Ectodermal cell (in vitro differentiated cells): Measurements from ENCODE around the gene ATCAY. TPM values are rescaled to one million over a fixed set of nuclear protein-coding genes. Genes with fewer than 3 reads are reported as not detected.

ENCODE experiments used
- H3K27ac ChIP-seq: 2 replicates; pipeline ENCODE4 v1.7.0; 2013; ENCODE audit warnings: mild to moderate bottlenecking, low read depth, low read length; ENCODE audit not compliant: insufficient read depth, poor library complexity, severe bottlenecking
- H3K27me3 ChIP-seq: 2 replicates; pipeline ENCODE4 v1.7.0; 2013; ENCODE audit warnings: mild to moderate bottlenecking, low read length; ENCODE audit not compliant: insufficient read depth, control insufficient read depth, poor library complexity, severe bottlenecking
- H3K36me3 ChIP-seq: one replicate; pipeline ENCODE4 v1.7.0; 2013; ENCODE audit warnings: low read length; ENCODE audit not compliant: control insufficient read depth, insufficient read depth
- H3K4me1 ChIP-seq: one replicate; pipeline ENCODE4 v1.7.0; 2013; ENCODE audit warnings: low read length; ENCODE audit not compliant: control insufficient read depth, insufficient read depth
- H3K4me3 ChIP-seq: 2 replicates; pipeline ENCODE4 v1.7.0; 2013; ENCODE audit warnings: low read depth, low read length, control low read depth; ENCODE audit not compliant: insufficient read depth
- H3K9me3 ChIP-seq: 2 replicates; pipeline ENCODE4 v1.7.0; 2013; ENCODE audit warnings: mild to moderate bottlenecking, low read length, moderate library complexity; ENCODE audit not compliant: control insufficient read depth
- WGBS, 2 experiments: methylation state at CpG; one replicate each; pipeline ENCODE4 v1.1.7; 2013; ENCODE audit warnings: missing lambda C conversion rate in 2 of 2; 5-methylcytosine and 5-hydroxymethylcytosine counted together
- polyA plus RNA-seq, 4 experiments: library from polyadenylated mRNA; stranded (reverse); fragments of 50-300 nt; gene quantifications; one replicate each; pipeline ENCODE4 v1.2.3, GENCODE V29; 2013

The ATCAY gene
- 22.1 TPM for polyA plus RNA-seq (2013, experiment 1 of 4)
- 22.3 TPM for polyA plus RNA-seq (2013, experiment 2 of 4)
- polyA plus RNA-seq (2013, experiment 3 of 4), result 14.1 TPM
- polyA plus RNA-seq (2013, experiment 4 of 4), result 15.8 TPM

- Histone ChIP-seq H3K4me3 (peak within 1 kb of the TSS; percentile 54), H3K4me1 (peaks cover 4% of the 10 kb centered on the region), H3K36me3 (no peaks in the 10 kb centered on the region), H3K27ac (no peak within 1 kb of the TSS), H3K27me3 (peaks cover 33% of the 10 kb centered on the region), H3K9me3 (no peaks in the 10 kb centered on the region)
- 0 to 1% methylated on average over 49 of the region's 49 CpGs for WGBS, 2 experiments
Observed at GRCh38 chr19:3880471-3881271, at the start of gene ATCAY. Gene ATCAY, plus strand, starts transcription at chr19:3880685. Its CDS starts 5,083 bp downstream, at chr19:3885768.

- H3K4me1 ChIP-seq, result no peaks in the 10 kb centered on the region
- H3K27ac ChIP-seq, result no peak overlapping the region
- H3K9me3 ChIP-seq, result no peaks in the 10 kb centered on the region
- H3K27me3 ChIP-seq, result no peaks in the 10 kb centered on the region
- H3K4me3 ChIP-seq, result no peak overlapping the region
- no peaks in the 10 kb centered on the region for H3K36me3 ChIP-seq
- 87 to 88% methylated on average over 19 of the region's 19 CpGs for WGBS, 2 experiments
Observed at GRCh38 chr19:3831601-3832000, 48.9 kb upstream of the ATCAY start.

GRCh38 chr19:3832001-3832400, 48.5 kb upstream of the ATCAY start:
- no peaks in the 10 kb centered on the region for H3K4me1 ChIP-seq
- H3K4me3 ChIP-seq, result no peak overlapping the region
- no peaks in the 10 kb centered on the region for H3K27me3 ChIP-seq
- no peaks in the 10 kb centered on the region for H3K36me3 ChIP-seq
- H3K9me3 ChIP-seq, result no peaks in the 10 kb centered on the region
- no peak overlapping the region for H3K27ac ChIP-seq
- 96 to 99% methylated on average over 6 of the region's 6 CpGs for WGBS, 2 experiments

- Histone ChIP-seq H3K36me3 (no peaks in the 10 kb centered on the region), H3K4me3 (no peak overlapping the region), H3K4me1 (no peaks in the 10 kb centered on the region), H3K27me3 (no peaks in the 10 kb centered on the region), H3K27ac (peak overlapping the region; percentile 16), H3K9me3 (no peaks in the 10 kb centered on the region)
- 85 to 86% methylated on average over 34 of the region's 34 CpGs for WGBS, 2 experiments
Observed at GRCh38 chr19:3833578-3834348, 46.7 kb upstream of the ATCAY start.

- Histone ChIP-seq H3K4me3 (no peak overlapping the region), H3K9me3 (no peaks in the 10 kb centered on the region), H3K27ac (no peak overlapping the region), H3K4me1 (no peaks in the 10 kb centered on the region), H3K36me3 (no peaks in the 10 kb centered on the region), H3K27me3 (no peaks in the 10 kb centered on the region)
- WGBS, 2 experiments, result 93% methylated on average over 35 of the region's 35 CpGs
Observed at GRCh38 chr19:3834349-3835054, 46.0 kb upstream of the ATCAY start.

GRCh38 chr19:3835055-3835435, 45.4 kb upstream of the ATCAY start:
- no peak overlapping the region for H3K27ac ChIP-seq
- H3K4me1 ChIP-seq, result no peaks in the 10 kb centered on the region
- WGBS, 2 experiments, result 95% methylated on average over 9 of the region's 9 CpGs
- H3K4me3 ChIP-seq, result no peak overlapping the region
- H3K27me3 ChIP-seq, result no peaks in the 10 kb centered on the region
- no peaks in the 10 kb centered on the region for H3K9me3 ChIP-seq
- no peaks in the 10 kb centered on the region for H3K36me3 ChIP-seq

- Histone ChIP-seq H3K4me3 (no peak overlapping the region), H3K27me3 (no peaks in the 10 kb centered on the region), H3K27ac (no peak overlapping the region), H3K4me1 (no peaks in the 10 kb centered on the region), H3K36me3 (no peaks in the 10 kb centered on the region), H3K9me3 (no peaks in the 10 kb centered on the region)
- 69 to 77% methylated on average over 5 to 6 of the region's 6 CpGs for WGBS, 2 experiments
Observed at GRCh38 chr19:3836887-3837286, 43.6 kb upstream of the ATCAY start.

- no peak overlapping the region for H3K27ac ChIP-seq
- H3K4me3 ChIP-seq, result no peak overlapping the region
- H3K9me3 ChIP-seq, result no peaks in the 10 kb centered on the region
- H3K27me3 ChIP-seq, result no peaks in the 10 kb centered on the region
- 96% methylated on average over 17 of the region's 17 CpGs for WGBS, 2 experiments
- no peaks in the 10 kb centered on the region for H3K4me1 ChIP-seq
- no peaks in the 10 kb centered on the region for H3K36me3 ChIP-seq
Observed at GRCh38 chr19:3837332-3837731, 43.2 kb upstream of the ATCAY start.

- no peaks in the 10 kb centered on the region for H3K4me1 ChIP-seq
- H3K9me3 ChIP-seq, result no peaks in the 10 kb centered on the region
- H3K27me3 ChIP-seq, result no peaks in the 10 kb centered on the region
- H3K27ac ChIP-seq, result no peak overlapping the region
- no peak overlapping the region for H3K4me3 ChIP-seq
- H3K36me3 ChIP-seq, result no peaks in the 10 kb centered on the region
- WGBS, 2 experiments, result 95 to 96% methylated on average over 19 of the region's 19 CpGs
Observed at GRCh38 chr19:3837922-3838321, 42.6 kb upstream of the ATCAY start.

GRCh38 chr19:3838661-3839060, 41.8 kb upstream of the ATCAY start:
- Histone ChIP-seq H3K36me3 (no peaks in the 10 kb centered on the region), H3K4me3 (no peak overlapping the region), H3K4me1 (no peaks in the 10 kb centered on the region), H3K27ac (no peak overlapping the region), H3K9me3 (no peaks in the 10 kb centered on the region), H3K27me3 (no peaks in the 10 kb centered on the region)
- 90 to 92% methylated on average over 13 of the region's 13 CpGs for WGBS, 2 experiments
